NB4 (cell line): ENCODE measurements around the gene DPP4.

ENCODE experiments used
- CTCF ChIP-seq: IDR thresholded peaks from one replicate; pipeline ENCODE4 v1.5.1; 2012; ENCODE audit warnings: low read depth, low read length
- MYC ChIP-seq: IDR thresholded peaks from 2 replicates; pipeline ENCODE4 v1.6.1; 2011; ENCODE audit warnings: low read depth, low read length

GRCh38 chr2:162035981-162036380 is 38.0 kb downstream of the DPP4 start:
- no peak for TF ChIP-seq CTCF
- TF ChIP-seq MYC, result no peak
